Adrenal gland (tissue), 5 donors: ENCODE results near the gene KRT16.

Experiments
- CTCF ChIP-seq, 6 experiments: fragments of 450-650 bp in 4 of 6; fragments of 200-600 bp in 2 of 6; sonication (generic) in 1 of 6; IDR thresholded peaks; 1 replicate in 5 of 6; 2 replicates in 1 of 6; pipeline versions ENCODE4 v1.5.1 to v1.8.0; 2016 to 2021; ENCODE audit warnings: antibody characterized with exemption in 6 of 6, mild to moderate bottlenecking in 2 of 6, moderate library complexity in 1 of 6
- POLR2A ChIP-seq, 2 donors: fragments of 450-650 bp; IDR thresholded peaks; one replicate each; pipeline ENCODE4 v1.6.1; 2017; ENCODE audit warnings: antibody characterized with exemption in 2 of 2, mild to moderate bottlenecking in 2 of 2, moderate library complexity in 1 of 2
- donor health status: DM: no; HTN: no; CAD: no.

GRCh38 chr17:41621916-41622315 lies 9.3 kb upstream of the KRT16 start:
- TF ChIP-seq CTCF (IDR thresholded peaks at IDR 0.05) (no peak), POLR2A (IDR thresholded peaks at IDR 0.05) (no peak)
